Measurements from ENCODE around the gene KRTAP4-7. TPM values are rescaled to one million over a fixed set of nuclear protein-coding genes. Genes with fewer than 3 reads are reported as not detected.
A peak's percentile ranks its signal among the peaks of the same experiment; 100 is the strongest.

The KRTAP4-7 gene
- total and polyA plus RNA-seq, 2 of the 4 experiments (the other 2 are of a cell fraction) = not detected

- Histone ChIP-seq H4K5ac (ENCODE audit: low read depth, low read length) (peak overlapping the region; percentile 95; the same call in 1 of the 2 replicates), H3K4ac (ENCODE audit: low read depth, low read length) (peak overlapping the region; percentile 77), H4K8ac (ENCODE audit: low read depth in 2 of 2, low read length in 2 of 2) (peak overlapping the region; percentile 31 to 90), H3K9me3 (ENCODE audit: control insufficient read depth, insufficient read depth, low read length) (no peaks in the 10 kb centered on the region), H2BK120ac (ENCODE audit: low read depth, low read length) (peak overlapping the region; percentile 91), H3K27ac (ENCODE audit: insufficient read depth, low read length) (peak overlapping the region; percentile 16; the same call in 1 of the 2 replicates), H3K27me3 (ENCODE audit: control insufficient read depth, insufficient read depth, low read length) (no peaks in the 10 kb centered on the region), H3K56ac (ENCODE audit: extremely low read depth, insufficient read depth, low read length) (no peak overlapping the region), H3K14ac (replicated peaks; ENCODE audit: low read depth, low read length) (peak overlapping the region; percentile 35), H3K4me3 (ENCODE audit: insufficient read depth, low read depth, low read length) (no peak overlapping the region), H3K23ac (ENCODE audit: low read depth, low read length) (no peak overlapping the region), H3K9me1 (ENCODE audit: insufficient read depth, low read length) (no peaks in the 10 kb centered on the region), H2AK9ac (replicated peaks; ENCODE audit: low read depth, low read length, poor library complexity) (no peak overlapping the region), H2BK20ac (ENCODE audit: low read depth, low read length) (peak overlapping the region; percentile 92), H2AFZ (replicated peaks; ENCODE audit: low read length, poor library complexity) (no peak overlapping the region), H4K20me1 (ENCODE audit: insufficient read depth, low read length) (no peaks in the 10 kb centered on the region), H3K4me2 (ENCODE audit: low read depth, low read length) (peak overlapping the region; percentile 76; the same call in 1 of the 2 replicates), H3K4me1 (ENCODE audit: control insufficient read depth, insufficient read depth, low read length) (peaks cover 4% of the 10 kb centered on the region), H4K91ac (ENCODE audit: insufficient read depth, low read depth, low read length) (peak overlapping the region; percentile 74), H3K79me1 (ENCODE audit: low read depth in 1 of 2, low read length in 2 of 2) (no peaks in the 10 kb centered on the region), H3K36me3 (ENCODE audit: control insufficient read depth, insufficient read depth, low read length) (no peaks in the 10 kb centered on the region), H2BK5ac (ENCODE audit: low read depth, low read length, poor library complexity, severe bottlenecking) (peak overlapping the region; percentile 98), H3K9ac (ENCODE audit: low read depth, low read length) (no peak overlapping the region), H2BK15ac (ENCODE audit: low read depth, low read length) (peak overlapping the region; percentile 72; the same call in 2 of the 3 replicates), H2AK5ac (ENCODE audit: low read depth, low read length) (peak overlapping the region; percentile 85), H3K18ac (ENCODE audit: low read depth, low read length) (peak overlapping the region; percentile 98; the same call in 1 of the 2 replicates)
- BruUV-seq (replicated peaks) = no TSS peak
- intact Hi-C loops (cut with micrococcal nuclease) (no loop called here), in situ Hi-C loops (cut with MboI; ENCODE audit: low sequenced_read_pairs) (no loop called here), dilution Hi-C loops (cut with HindIII; ENCODE audit: low sequenced_read_pairs, unreplicated experiment) (no loop called here)
- ChIA-PET POLR2A (ENCODE audit: unreplicated experiment) (no interaction called here), CTCF (interaction anchor here (1.0 kb wide), 1 partner anchor 198 kb away, joined by 3 read pairs; no protein-coding TSS in a partner anchor)
- TF ChIP-seq NFE2L2 (IDR thresholded peaks at IDR 0.05; ENCODE audit: low read depth, low read length) (no peak), FOS (IDR thresholded peaks at IDR 0.05; ENCODE audit: low read depth, low read length) (peak; percentile 57; the same call in 1 of the 2 replicates)
- ATAC-seq (ENCODE audit: low read depth) (peak; percentile 65; the same call in 1 of the 2 replicates), DNase-seq (peak; percentile 67)
- no CpG with 5 or more reads among the region's 3 CpGs for WGBS, 2 experiments (ENCODE audit: extremely low coverage in 2 of 2, insufficient read length in 1 of 2)
Measured at GRCh38 chr17:41131979-41132378, 48.0 kb downstream of the KRTAP4-7 start.
